Superior temporal gyrus (tissue), 1 donor: ENCODE data around the gene SMARCAD1.
A peak's percentile ranks its signal among the peaks of the same experiment; 100 is the strongest.
"Not testable (repeated sequence)": the region's sequence is repeated elsewhere in the genome, so short reads cannot be mapped to it uniquely, and the experiment has no call there.

Source experiments
- DNase-seq: peaks from one replicate; pipeline ENCODE4 v3.0.0-alpha.2; 2016; ENCODE audit errors: extremely low spot score

SMARCAD1 gene

GRCh38 chr4:94293981-94294380, 86.3 kb downstream of the SMARCAD1 start:
- DNase-seq, result not testable (repeated sequence)

GRCh38 chr4:94295473-94295872, 87.8 kb downstream of the SMARCAD1 start:
- DNase-seq, result not testable (repeated sequence)

GRCh38 chr4:94298725-94299252, 91.1 kb downstream of the SMARCAD1 start:
- DNase-seq, result no peak

GRCh38 chr4:94302191-94302590, 94.5 kb downstream of the SMARCAD1 start:
- DNase-seq, result no peak

- peak; percentile 71 for DNase-seq
Measured at GRCh38 chr4:94304365-94304971, 96.8 kb downstream of the SMARCAD1 start.

GRCh38 chr4:94305466-94306225, 98.0 kb downstream of the SMARCAD1 start:
- DNase-seq, result no peak

GRCh38 chr4:94306713-94307112, 99.0 kb downstream of the SMARCAD1 start:
- no peak for DNase-seq

GRCh38 chr4:94307231-94307871, 99.7 kb downstream of the SMARCAD1 start:
- no peak for DNase-seq

GRCh38 chr4:94319927-94320326, 112.3 kb downstream of the SMARCAD1 start:
- not testable (repeated sequence) for DNase-seq

GRCh38 chr4:94325835-94326234, 118.2 kb downstream of the SMARCAD1 start:
- DNase-seq, result no peak

- DNase-seq, result no peak
Measured at GRCh38 chr4:94329933-94330332, 122.3 kb downstream of the SMARCAD1 start.

GRCh38 chr4:94332983-94333590, 125.4 kb downstream of the SMARCAD1 start:
- DNase-seq, result no peak

GRCh38 chr4:94333866-94334265, 126.2 kb downstream of the SMARCAD1 start:
- DNase-seq, result no peak

- DNase-seq, result no peak
Measured at GRCh38 chr4:94334476-94334875, 126.8 kb downstream of the SMARCAD1 start.

- DNase-seq, result no peak
Measured at GRCh38 chr4:94334962-94335361, 127.3 kb downstream of the SMARCAD1 start.

- no peak for DNase-seq
Measured at GRCh38 chr4:94336303-94336702, 128.6 kb downstream of the SMARCAD1 start.

GRCh38 chr4:94336791-94337190, 129.1 kb downstream of the SMARCAD1 start:
- DNase-seq, result not testable (repeated sequence)

GRCh38 chr4:94338681-94339351, 131.2 kb downstream of the SMARCAD1 start:
- DNase-seq, result no peak

GRCh38 chr4:94339779-94340178, 132.1 kb downstream of the SMARCAD1 start:
- DNase-seq, result no peak
